Calu3 (cell line): ENCODE results near the gene AP3S1. TPM values are rescaled to one million over a fixed set of nuclear protein-coding genes. Genes with fewer than 3 reads are reported as not detected.

Experiments used
- Bru-seq: library from RNA; stranded (reverse); fragments of 400-500 nt; gene quantifications from one replicate; lab custom pipeline; 2021; lab: Mats Ljungman, UMichigan
- BruChase-seq, 2 experiments: library from RNA; stranded (reverse); fragments of 400-500 nt; gene quantifications; one replicate each; lab custom pipeline; 2021; lab: Mats Ljungman, UMichigan
- BruUV-seq: library from RNA; stranded (reverse); fragments of 400-500 nt; replicated peaks from 2 replicates; lab custom pipeline; 2021; lab: Mats Ljungman, UMichigan
- CTCF ChIA-PET: fragments of 300-600 bp; sonication (Branson Sonifier 250); formaldehyde crosslinking; loops from one replicate; lab custom pipeline; 2022; ENCODE audit warnings: antibody characterized with exemption; lab: Charles Lee
- DNase-seq: peaks from one replicate; pipeline ENCODE4 v3.0.0; 2022
- H3K27ac Mint-ChIP-seq: one replicate; pipeline ENCODE4 v1.8.0; 2022; ENCODE audit warnings: mixed read lengths; ENCODE audit not compliant: unreplicated experiment
- H3K27me3 Mint-ChIP-seq: one replicate; pipeline ENCODE4 v1.8.0; 2022; ENCODE audit warnings: mixed read lengths; ENCODE audit not compliant: unreplicated experiment
- H3K36me3 Mint-ChIP-seq: one replicate; pipeline ENCODE4 v1.8.0; 2022; ENCODE audit warnings: mild to moderate bottlenecking, moderate library complexity, mixed read lengths; ENCODE audit not compliant: insufficient read depth, unreplicated experiment
- H3K4me1 Mint-ChIP-seq: one replicate; pipeline ENCODE4 v1.8.0; 2022; ENCODE audit warnings: mild to moderate bottlenecking, low read depth, mixed read lengths; ENCODE audit not compliant: unreplicated experiment
- H3K4me3 Mint-ChIP-seq: one replicate; pipeline ENCODE4 v1.8.0; 2022; ENCODE audit warnings: mild to moderate bottlenecking, low read depth, moderate library complexity, mixed read lengths; ENCODE audit not compliant: unreplicated experiment
- H3K9me3 Mint-ChIP-seq: one replicate; pipeline ENCODE4 v1.8.0; 2022; ENCODE audit warnings: low read depth, mixed read lengths; ENCODE audit not compliant: unreplicated experiment
- intact Hi-C: fragments of 100-400 bp; cut with micrococcal nuclease; formaldehyde crosslinking; loops from one replicate; pipeline ENCODE4 v1.10.0; 2022; ENCODE audit not compliant: unreplicated experiment
- long read RNA-seq: library from polyadenylated mRNA; stranded (forward); transcript quantifications from one replicate; pipeline ENCODE4 v2.0.0, GENCODE V29; 2022
- total RNA-seq: library from RNA; stranded (reverse); gene quantifications from 2 replicates; pipeline ENCODE4 v1.2.3, GENCODE V29; 2022
- TF ChIP-seq, protein P1 (sequence below): fragments of 200-600 bp; IDR thresholded peaks from one replicate; pipeline ENCODE4 v1.8.0; 2022; ENCODE audit warnings: antibody characterized with exemption; ENCODE audit not compliant: unreplicated experiment

The AP3S1 gene
- total RNA-seq = 87.4 and 101 TPM in 2 replicates
- Bru-seq, nascent RNA = percentile 89 among the genes with signal in this experiment
- BruChase-seq, experiment 1, labeled RNA remaining after a 6-hour chase = percentile 71 among the genes with signal in this experiment
- BruChase-seq, experiment 2, labeled RNA remaining after a 2-hour chase = percentile 79 among the genes with signal in this experiment
- long read RNA-seq, transcript AP3S1-201 (6 exons, 1,730 nt) = major isoform, 181 of 211 reads
- long read RNA-seq, partial matches to known transcripts = 4 of 211 reads
- long read RNA-seq, other reads (novel, unspliced or antisense) = 23 of 211 reads

DNA sequence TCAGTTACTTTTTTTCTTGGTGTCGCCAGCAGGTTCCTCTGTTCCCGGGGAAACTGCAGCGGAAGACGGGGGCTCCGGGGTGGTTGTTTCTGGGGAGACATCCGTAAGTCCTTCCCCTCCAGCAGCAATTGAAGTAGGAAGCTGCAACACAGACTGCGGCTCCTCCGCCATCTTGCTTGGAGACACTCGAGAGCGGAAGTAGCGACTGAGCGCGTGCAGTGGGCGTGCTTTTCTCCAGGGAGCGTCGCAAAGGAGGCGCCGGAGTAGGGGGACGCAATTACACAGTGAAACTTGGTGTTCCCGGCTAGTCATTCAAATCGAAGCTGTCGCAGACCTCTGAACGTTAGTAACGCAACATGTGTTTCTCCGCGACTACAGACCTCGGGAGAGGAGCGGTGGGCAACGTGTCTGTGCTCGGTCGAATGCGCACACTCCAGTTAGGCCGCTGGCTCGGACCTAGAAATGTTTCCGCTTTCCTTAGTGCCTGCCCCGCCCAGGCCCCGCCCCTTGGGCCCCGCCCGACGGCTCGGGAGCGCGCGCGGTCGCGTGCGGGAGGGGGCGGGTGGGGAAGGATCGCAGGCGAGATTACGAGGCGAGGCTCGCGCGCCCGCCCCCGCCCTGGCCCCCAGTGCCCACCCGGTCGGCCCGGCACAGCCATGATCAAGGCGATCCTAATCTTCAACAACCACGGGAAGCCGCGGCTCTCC, at the start of gene AP3S1, which contains the start of gene ATG12:
Gene AP3S1, plus strand, starts transcription at position 554 of the 707 bp plus-strand sequence. Its CDS starts 103 bp downstream, at position 657.
Gene ATG12, minus strand, starts transcription at position 184 of the 707 bp plus-strand sequence. Its CDS starts 13 bp downstream, at position 171.
- intact Hi-C loops = loop anchor here (2.0 to 5.0 kb wide), 5 partner anchors 191 to 534 kb away; partner anchors contain the start of genes ARL14EPL and FEM1C
- no peaks in the 10 kb centered on the region for H3K27me3 Mint-ChIP-seq
- H3K36me3 Mint-ChIP-seq = peaks cover 64% of the 10 kb centered on the region
- CTCF ChIA-PET = interaction anchor here (0.8 to 1.2 kb wide), 2 partner anchors 192 to 462 kb away, joined by 3 read pairs; no protein-coding TSS in a partner anchor
- peaks cover 31% of the 10 kb centered on the region for H3K4me1 Mint-ChIP-seq
- H3K9me3 Mint-ChIP-seq = no peaks in the 10 kb centered on the region
- TF ChIP-seq, protein P1, sequence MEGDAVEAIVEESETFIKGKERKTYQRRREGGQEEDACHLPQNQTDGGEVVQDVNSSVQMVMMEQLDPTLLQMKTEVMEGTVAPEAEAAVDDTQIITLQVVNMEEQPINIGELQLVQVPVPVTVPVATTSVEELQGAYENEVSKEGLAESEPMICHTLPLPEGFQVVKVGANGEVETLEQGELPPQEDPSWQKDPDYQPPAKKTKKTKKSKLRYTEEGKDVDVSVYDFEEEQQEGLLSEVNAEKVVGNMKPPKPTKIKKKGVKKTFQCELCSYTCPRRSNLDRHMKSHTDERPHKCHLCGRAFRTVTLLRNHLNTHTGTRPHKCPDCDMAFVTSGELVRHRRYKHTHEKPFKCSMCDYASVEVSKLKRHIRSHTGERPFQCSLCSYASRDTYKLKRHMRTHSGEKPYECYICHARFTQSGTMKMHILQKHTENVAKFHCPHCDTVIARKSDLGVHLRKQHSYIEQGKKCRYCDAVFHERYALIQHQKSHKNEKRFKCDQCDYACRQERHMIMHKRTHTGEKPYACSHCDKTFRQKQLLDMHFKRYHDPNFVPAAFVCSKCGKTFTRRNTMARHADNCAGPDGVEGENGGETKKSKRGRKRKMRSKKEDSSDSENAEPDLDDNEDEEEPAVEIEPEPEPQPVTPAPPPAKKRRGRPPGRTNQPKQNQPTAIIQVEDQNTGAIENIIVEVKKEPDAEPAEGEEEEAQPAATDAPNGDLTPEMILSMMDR = no peak
- DNase-seq = peak; percentile 96
- H3K4me3 Mint-ChIP-seq = peak within 1 kb of the TSS; percentile 87
- peak within 1 kb of the TSS; percentile 87 for H3K27ac Mint-ChIP-seq
- TSS peak; percentile 42 for BruUV-seq

DNA sequence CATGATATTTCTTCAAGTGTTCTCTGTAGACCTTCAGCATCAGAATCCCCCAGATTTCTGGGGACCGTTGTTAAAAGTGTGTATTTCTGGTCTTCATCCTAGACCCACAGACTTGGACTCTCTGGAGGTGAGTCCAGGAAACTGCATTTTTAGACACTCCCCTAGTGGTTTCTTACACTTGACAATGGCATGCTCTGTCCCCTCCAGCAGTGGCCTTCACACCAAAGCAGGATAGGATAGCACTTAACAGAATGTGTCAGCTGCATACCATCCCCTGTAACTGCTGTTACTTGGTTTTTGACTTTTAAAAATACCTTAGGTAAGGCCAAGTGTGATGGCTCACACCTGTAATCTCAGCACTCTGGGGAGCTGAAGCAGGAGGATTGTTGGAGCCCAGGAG, 46.0 kb upstream of the AP3S1 start:
- DNase-seq = no peak
- BruUV-seq = no TSS peak
- Mint-ChIP-seq H3K27me3 (peaks cover 24% of the 10 kb centered on the region), H3K9me3 (no peaks in the 10 kb centered on the region), H3K4me3 (no peak overlapping the region), H3K36me3 (no peaks in the 10 kb centered on the region), H3K27ac (no peak overlapping the region), H3K4me1 (no peaks in the 10 kb centered on the region)
- CTCF ChIA-PET = interaction anchor here (1.8 kb wide), 1 partner anchor 28 kb away, joined by 3 read pairs; no protein-coding TSS in a partner anchor
- intact Hi-C loops = no loop called here
- TF ChIP-seq, protein P1 = no peak

DNA sequence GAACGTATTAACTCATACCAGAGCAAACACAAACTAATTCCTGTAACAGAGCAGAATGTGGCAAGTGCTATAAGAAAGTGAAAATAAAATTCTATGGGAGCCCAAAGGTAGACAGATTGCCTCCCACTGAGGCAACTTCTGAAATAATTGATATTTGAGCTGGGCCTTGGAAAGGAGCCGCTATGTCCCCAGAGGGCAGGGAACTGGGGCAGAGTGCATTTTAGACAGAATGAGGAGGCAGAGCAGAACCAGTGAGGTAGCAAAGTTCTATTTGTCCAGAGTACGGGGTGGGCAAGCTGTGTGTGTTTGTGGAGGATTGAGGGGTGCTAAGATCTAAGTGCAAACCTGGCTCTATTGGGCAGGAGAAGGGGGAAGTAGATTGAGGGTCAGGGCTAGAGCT, 45.1 kb upstream of the AP3S1 start:
- Mint-ChIP-seq H3K27me3 (peaks cover 16% of the 10 kb centered on the region), H3K9me3 (no peaks in the 10 kb centered on the region), H3K4me3 (no peak overlapping the region), H3K27ac (no peak overlapping the region), H3K4me1 (no peaks in the 10 kb centered on the region), H3K36me3 (no peaks in the 10 kb centered on the region)
- TF ChIP-seq, protein P1 = no peak
- DNase-seq = no peak
- CTCF ChIA-PET = interaction anchor here (0.6 to 1.8 kb wide), 2 partner anchors 29 to 154 kb away, joined by 3 read pairs; no protein-coding TSS in a partner anchor
- BruUV-seq = no TSS peak
- intact Hi-C loops = no loop called here

DNA sequence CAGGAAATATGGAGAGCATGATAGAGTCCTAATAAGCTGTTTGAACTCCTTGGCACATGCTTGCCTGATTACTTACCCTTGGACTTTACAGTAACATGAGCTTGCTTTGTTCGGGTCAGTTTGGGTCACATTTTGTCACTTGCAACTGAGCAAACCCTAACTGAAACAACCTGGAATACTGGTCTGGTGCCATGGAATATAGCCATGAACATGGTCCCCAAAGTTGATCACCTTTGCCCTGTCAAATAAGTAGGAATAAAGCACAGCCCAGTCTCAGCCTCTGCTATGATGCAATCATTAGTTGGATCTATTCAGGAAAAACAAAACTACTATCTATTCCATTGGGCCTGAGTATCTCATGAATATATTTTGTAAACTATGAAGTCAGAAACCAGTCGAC, 43.5 kb upstream of the AP3S1 start:
- H3K36me3 Mint-ChIP-seq = no peaks in the 10 kb centered on the region
- BruUV-seq = no TSS peak
- intact Hi-C loops = no loop called here
- DNase-seq = no peak
- H3K4me3 Mint-ChIP-seq = no peak overlapping the region
- H3K9me3 Mint-ChIP-seq = no peaks in the 10 kb centered on the region
- CTCF ChIA-PET = no interaction called here
- peaks cover 4% of the 10 kb centered on the region for H3K27me3 Mint-ChIP-seq
- no peaks in the 10 kb centered on the region for H3K4me1 Mint-ChIP-seq
- TF ChIP-seq, protein P1 = no peak
- H3K27ac Mint-ChIP-seq = no peak overlapping the region
